NCI-H1417 (cell line): ENCODE data around the gene LRRC36.

Experiments
- DNase-seq, 3 experiments: peaks; one replicate each; lab custom pipeline; 2025; lab: John Stamatoyannopoulos, UW

The LRRC36 gene, protein sequence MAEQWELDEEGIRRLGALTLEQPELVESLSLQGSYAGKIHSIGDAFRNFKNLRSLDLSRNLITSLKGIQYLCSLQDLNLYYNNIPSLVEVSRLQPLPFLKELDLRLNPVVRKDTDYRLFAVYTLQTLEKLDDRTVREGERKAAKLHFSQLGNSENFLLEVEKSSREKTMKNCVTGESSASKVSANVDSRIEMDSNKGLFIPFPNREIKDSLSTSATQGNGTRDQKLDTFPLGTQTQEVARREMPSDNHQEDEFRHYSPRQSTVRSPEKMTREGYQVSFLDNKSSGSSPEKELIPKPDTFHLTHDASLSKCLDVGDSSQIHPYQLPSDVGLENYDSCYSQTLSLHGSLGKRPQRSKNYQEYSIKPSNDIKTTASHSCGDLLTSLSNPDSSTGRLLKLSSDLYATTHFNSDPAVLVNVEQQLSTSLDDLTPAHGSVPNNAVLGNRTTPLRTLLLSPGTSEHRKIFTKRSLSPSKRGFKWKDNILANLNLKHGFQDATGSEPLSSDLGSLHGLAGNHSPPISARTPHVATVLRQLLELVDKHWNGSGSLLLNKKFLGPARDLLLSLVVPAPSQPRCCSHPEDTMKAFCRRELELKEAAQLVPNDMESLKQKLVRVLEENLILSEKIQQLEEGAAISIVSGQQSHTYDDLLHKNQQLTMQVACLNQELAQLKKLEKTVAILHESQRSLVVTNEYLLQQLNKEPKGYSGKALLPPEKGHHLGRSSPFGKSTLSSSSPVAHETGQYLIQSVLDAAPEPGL

DNA sequence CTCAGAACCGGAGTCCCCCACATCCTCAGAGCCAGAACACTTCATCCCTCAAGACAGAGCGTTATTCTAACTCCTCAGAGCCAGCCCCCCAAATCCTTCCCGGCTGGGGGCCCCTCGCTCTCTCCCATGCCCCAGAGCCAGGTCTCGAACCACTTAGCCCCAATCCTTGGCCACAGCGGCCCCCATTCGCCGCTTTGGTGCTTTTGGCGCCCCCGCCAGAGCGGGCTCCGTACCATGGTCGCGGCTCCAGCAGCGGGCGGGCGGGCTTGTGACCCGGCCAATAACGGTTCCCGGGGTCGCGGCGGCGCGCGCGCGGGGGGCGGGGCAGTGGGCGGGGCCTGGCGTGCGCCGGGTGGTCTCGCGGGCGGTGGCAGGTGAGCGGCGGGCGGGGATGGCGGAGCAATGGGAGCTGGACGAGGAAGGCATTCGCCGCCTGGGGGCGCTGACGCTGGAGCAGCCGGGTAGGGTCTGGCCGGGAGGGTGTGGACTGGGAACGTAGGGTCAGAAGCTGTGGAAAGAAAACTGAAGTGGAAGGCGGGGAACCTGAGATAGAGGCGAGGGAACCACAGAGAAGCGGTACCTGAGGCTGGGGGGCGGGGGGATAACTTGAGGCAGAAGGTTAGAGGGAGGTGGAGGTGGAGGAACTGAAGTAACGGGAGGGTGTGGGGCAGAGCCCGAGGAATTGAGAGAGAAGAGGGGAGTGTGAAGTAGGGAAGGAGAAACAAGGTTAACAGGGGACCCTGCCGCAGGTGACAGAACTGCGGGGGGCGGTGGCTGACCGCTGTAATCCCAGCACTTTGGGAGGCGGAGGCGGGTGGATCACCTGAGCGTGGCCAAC is at the start of gene LRRC36, which contains the start of gene KCTD19:
LRRC36 (plus strand) TSS at position 344 of the 838 bp plus-strand sequence; CDS start at position 392, 48 bp downstream.
KCTD19 (minus strand) TSS at position 270 of the 838 bp plus-strand sequence; CDS start at position 236, 34 bp downstream.
- DNase-seq, result peak; percentile 63 to 75 (median 70)

- no peak for DNase-seq
Observed at GRCh38 chr16:67277294-67277998, 49.2 kb upstream of the LRRC36 start.

DNA sequence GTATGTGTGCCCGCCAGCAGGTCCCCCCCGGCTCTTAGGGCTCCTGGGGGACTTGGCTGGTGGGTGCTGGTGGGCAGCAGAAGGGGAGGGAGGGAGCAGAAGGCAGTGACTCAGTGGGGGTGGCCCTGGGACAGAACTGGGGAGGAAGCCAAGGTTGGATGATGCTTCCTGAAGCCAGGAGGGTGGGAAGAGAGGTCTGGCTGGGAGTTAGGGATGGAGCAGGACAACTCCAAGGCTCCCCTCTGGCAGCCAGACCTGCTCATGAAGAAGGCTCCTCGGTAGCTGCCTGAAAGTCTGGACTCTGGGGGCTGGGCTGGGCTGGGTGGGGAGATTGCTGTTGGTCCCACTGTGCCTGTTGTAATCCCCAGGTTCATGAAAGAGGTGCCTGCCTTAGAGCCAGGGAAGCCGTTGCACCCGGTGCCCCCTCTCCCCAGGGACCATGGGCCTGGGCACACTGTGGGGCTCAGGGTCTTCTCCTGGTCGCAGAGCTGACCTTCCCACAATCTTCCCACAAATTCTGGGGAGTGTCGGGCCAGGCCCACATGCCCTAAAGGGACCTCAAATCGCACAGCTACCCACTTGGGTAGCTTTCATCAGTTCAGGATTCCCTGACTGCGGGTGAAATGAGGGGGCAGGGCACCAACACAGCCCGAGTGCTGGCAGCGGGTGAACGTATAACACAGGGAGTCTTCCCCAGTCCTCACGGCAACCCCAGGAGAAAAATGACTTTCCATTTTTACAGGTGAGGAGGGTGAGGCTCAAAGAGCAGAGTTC is 48.4 kb upstream of the LRRC36 start:
- DNase-seq, result no peak

DNA sequence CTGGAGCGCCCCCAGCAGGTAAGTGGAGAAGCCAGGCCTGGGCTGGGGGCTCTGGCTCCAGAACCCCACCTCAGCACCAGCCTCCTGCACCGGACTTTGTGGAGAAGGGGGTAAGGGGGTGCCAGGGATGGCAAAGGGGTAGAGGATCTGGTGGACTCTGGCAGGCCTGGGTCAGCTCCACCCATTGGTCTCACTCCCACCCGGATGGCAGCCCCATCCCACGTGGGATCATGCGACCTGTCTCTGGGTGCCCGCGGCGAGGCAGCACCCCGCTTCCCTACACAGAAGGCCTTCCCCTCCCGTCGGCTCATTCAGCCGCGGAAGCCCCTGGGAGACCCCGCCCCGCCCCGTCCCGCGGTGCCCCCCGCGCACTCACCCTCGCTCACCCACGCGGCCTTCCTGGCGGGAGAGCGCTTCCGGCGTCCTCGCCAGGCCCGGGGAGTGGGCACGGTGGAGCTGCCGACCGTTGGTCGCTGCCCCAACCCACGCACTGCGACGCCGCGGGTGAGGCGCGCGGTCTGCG is 47.8 kb upstream of the LRRC36 start:
- DNase-seq, result peak in 2 of 3 experiments; percentile 52 to 78

- DNase-seq, result peak; percentile 78
Observed at GRCh38 chr16:67279296-67280089, 47.1 kb upstream of the LRRC36 start, which contains the start of gene PLEKHG4. Gene PLEKHG4 (plus strand): TSS chr16:67279532. CDS start chr16:67280045, 513 bp downstream.

DNA sequence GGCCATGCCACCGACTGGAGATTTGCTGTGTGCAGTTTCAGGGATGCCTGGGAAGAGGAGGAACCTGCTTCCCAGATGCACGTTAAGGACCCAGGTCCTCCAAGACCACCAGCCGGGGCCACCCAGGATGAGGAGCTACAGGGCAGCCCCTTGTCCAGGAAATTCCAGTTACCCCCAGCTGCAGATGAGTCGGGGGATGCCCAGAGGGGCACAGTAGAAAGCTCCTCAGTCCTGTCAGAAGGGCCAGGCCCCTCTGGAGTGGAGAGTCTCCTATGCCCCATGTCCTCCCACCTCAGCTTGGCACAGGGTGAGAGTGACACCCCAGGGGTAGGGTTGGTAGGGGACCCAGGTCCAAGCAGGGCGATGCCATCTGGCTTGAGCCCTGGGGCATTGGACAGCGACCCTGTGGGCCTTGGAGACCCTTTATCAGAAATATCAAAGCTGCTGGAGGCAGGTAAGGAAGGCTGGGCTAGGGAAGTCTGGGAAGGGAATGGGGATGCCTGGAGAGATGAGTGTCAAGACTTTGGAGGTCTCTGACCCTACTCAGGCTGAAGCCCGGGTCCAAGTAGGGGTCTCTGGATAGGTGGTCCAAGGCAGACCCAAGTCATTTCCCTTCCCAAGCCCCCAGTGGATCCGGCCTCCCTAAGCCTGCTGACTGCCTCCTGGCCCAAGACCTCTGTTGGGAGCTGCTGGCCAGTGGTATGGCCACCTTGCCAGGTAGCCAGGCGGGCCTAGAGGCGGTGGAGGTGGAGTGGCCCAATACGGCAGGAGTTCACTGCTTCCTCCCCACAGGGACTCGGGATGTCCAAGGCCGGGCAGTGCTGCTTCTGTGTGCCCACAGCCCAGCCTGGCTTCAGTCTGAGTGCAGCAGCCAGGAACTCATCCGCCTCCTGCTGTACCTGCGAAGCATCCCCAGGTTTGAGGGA is 46.3 kb upstream of the LRRC36 start:
- no peak for DNase-seq

DNA sequence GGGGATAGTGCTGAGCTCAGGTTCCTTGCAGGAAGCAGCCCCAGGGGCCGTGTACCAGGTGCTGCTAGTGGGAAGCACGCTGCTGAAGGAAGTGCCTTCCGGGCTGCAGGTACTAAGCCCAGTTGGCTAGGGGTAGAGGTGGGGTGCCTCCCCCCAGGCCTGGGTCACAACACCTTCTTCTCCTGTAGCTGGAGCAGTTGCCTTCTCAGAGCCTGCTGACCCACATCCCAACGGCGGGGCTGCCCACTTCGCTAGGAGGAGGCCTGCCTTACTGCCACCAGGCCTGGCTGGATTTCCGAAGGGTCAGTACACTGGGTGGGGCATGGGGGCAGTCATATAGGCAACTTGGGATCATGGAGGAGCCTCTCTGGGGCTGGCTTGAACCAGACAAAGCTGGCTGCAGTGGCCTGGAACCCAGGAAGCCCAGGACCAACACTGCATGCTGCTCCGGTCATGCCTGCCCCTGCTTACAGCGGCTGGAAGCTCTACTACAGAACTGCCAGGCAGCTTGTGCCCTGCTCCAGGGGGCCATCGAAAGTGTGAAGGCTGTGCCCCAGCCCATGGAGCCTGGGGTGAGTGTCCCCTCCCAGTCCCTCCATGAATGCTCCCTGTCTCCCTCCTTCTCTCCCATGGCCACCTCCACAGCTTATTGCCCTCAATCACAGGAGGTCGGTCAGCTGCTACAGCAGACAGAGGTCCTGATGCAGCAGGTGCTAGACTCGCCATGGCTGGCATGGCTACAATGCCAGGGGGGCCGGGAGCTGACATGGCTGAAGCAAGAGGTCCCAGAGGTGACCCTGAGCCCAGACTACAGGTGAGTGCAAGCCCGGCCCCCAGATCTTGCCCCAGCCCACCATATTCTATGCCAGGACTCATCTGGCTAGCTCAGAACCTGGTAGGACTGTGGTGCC is 44.8 kb upstream of the LRRC36 start:
- no peak for DNase-seq

- DNase-seq, result no peak
Observed at GRCh38 chr16:67282447-67282805, 44.2 kb upstream of the LRRC36 start.

DNA sequence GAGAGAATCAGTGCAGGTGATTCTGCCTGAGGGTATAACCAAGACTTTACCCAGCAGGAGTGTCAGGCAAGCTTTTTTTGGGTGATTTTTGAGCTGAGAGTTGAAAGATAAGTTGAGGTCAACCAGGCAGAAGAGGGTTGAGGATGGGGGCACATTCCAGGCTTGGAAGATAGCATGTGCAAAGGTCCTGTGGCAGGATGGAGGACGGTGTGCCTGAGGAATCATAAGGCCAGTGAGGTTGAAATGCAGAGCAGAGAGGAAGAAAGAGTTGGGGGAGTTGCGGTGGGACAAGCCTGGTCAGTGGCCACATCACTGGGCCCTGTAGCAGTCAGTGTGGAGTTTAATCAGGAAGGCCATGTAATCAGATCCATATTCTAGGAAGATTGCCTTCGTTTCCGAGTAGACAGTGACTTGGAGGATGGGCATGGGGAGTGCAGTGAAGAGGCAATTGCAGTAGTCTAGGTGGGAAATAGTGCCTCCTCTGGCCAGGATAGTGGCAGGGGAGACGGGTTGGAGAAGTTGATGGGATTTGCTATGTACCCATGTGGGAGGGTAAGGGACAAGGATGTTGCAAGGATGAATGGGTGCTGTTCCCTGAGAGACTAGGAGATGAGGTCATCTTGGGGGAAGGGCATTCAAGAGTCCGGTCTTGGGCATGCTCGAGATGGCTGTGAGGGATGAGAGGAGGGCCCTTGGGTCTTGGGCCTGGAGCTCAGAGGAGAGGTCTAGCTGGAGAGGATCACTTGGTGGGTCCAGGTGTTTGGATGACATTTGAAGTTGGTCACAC is 43.4 kb upstream of the LRRC36 start:
- DNase-seq, result no peak

GRCh38 chr16:67283826-67284555 is 42.6 kb upstream of the LRRC36 start:
- DNase-seq, result peak in 1 of 3 experiments; percentile 48

GRCh38 chr16:67284699-67285646 is 41.6 kb upstream of the LRRC36 start:
- DNase-seq, result peak in 2 of 3 experiments; percentile 78 to 89

- DNase-seq, result no peak
Observed at GRCh38 chr16:67286441-67287235, 40.0 kb upstream of the LRRC36 start.

DNA sequence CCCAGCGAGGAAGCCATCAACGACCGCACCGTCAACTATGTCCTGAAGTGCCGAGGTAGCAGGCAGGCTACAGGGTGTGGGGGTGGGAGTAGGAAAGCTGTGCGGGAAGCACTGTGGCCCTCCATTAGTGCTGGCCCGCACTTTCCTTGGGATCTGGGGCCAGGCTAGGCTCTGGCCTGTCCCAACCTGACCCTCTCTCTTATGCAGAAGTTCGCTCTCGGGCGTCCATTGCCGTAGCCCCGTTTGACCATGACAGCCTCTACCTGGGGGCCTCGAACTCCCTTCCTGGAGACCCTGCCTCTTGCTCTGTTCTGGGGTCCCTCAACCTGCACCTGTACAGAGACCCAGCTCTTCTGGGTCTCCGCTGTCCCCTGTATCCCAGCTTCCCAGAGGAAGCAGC is 38.7 kb upstream of the LRRC36 start:
- no peak for DNase-seq

DNA sequence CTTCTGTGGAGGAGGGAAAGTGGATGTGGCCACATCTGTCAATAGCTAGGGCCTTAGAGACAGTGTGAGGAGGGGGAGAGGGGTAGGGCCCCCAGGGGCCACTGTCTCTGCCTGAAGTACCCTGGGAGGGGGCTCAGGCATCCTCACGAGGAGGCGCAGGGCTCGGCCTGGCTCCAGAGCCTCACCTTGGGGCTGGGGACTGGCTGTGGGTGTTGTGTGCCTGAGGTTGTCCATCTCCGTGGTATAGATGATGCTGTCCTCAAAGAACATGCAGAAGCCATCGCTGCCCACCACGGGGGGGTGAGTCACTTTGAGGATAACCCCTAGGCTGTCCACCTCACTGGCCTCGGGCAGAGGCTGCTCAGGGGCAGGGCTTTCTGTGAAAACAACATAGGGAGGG is 35.2 kb upstream of the LRRC36 start:
- no peak for DNase-seq
